PC-9 (cell line): Measurements from ENCODE around the gene FILIP1. TPM values are rescaled to one million over a fixed set of nuclear protein-coding genes. Genes with fewer than 3 reads are reported as not detected.

Experiments used
- BruUV-seq: library from RNA; stranded (reverse); fragments of 400-500 nt; replicated peaks from 2 replicates; lab custom pipeline; 2021; lab: Mats Ljungman, UMichigan
- CTCF ChIA-PET: fragments of 300-600 bp; sonication (Branson Sonifier 250); formaldehyde crosslinking; loops from one replicate; lab custom pipeline; 2022; ENCODE audit warnings: antibody characterized with exemption; lab: Charles Lee
- POLR2A ChIA-PET: fragments of 300-600 bp; sonication (Branson Sonifier 250); formaldehyde crosslinking; loops from one replicate; lab custom pipeline; 2022; ENCODE audit warnings: antibody characterized with exemption; ENCODE audit not compliant: unreplicated experiment; lab: Charles Lee
- DNase-seq, 2 experiments: peaks; one replicate each; pipeline versions ENCODE4 v3.0.0 to v3.0.0-alpha.2; 2015 to 2022; ENCODE audit warnings: mixed read lengths in 1 of 2
- H2AFZ ChIP-seq: fragments of 200-600 bp; sonication (generic); 2 replicates; pipeline ENCODE4 v1.8.1; 2017; ENCODE audit warnings: antibody characterized with exemption
- H3F3A ChIP-seq: fragments of 200-600 bp; sonication (generic); 2 replicates; pipeline ENCODE4 v1.8.1; 2017; ENCODE audit warnings: antibody characterized with exemption, mild to moderate bottlenecking, low read depth; ENCODE audit not compliant: insufficient read depth
- H3K27ac ChIP-seq: fragments of 200-600 bp; sonication (generic); 2 replicates; pipeline ENCODE4 v1.6.1; 2016; ENCODE audit warnings: mixed run types
- H3K27me3 ChIP-seq: fragments of 200-600 bp; sonication (generic); 2 replicates; pipeline ENCODE4 v1.6.1; 2016; ENCODE audit warnings: low read depth, mixed run types; ENCODE audit not compliant: insufficient read depth
- H3K36me3 ChIP-seq: fragments of 200-600 bp; sonication (generic); 2 replicates; pipeline ENCODE4 v1.6.1; 2016; ENCODE audit warnings: low read depth, mixed run types
- H3K4me1 ChIP-seq: fragments of 200-600 bp; sonication (generic); replicated peaks from 2 replicates; pipeline ENCODE4 v1.6.1; 2016; ENCODE audit warnings: mixed run types; ENCODE audit not compliant: insufficient read depth
- H3K4me2 ChIP-seq: fragments of 200-600 bp; sonication (generic); 2 replicates; pipeline ENCODE4 v1.6.1; 2017; ENCODE audit warnings: mixed run types
- H3K4me3 ChIP-seq: fragments of 200-600 bp; sonication (generic); 2 replicates; pipeline ENCODE4 v1.6.1; 2016; ENCODE audit warnings: mixed run types
- H3K79me2 ChIP-seq: fragments of 200-600 bp; sonication (generic); 2 replicates; pipeline ENCODE4 v1.6.1; 2017; ENCODE audit warnings: low read depth, mixed run types
- H3K9me2 ChIP-seq: fragments of 200-600 bp; sonication (generic); 2 replicates; pipeline ENCODE4 v1.8.1; 2017; ENCODE audit warnings: mild to moderate bottlenecking; ENCODE audit not compliant: insufficient read depth
- H3K9me3 ChIP-seq: fragments of 200-600 bp; sonication (generic); 2 replicates; pipeline ENCODE4 v1.8.1; 2016; ENCODE audit warnings: low read depth; ENCODE audit not compliant: insufficient read depth
- H4K20me1 ChIP-seq: fragments of 200-600 bp; sonication (generic); 2 replicates; pipeline ENCODE4 v1.8.1; 2017; ENCODE audit not compliant: insufficient read depth
- CTCF ChIP-seq: fragments of 200-600 bp; sonication (generic); conservative IDR thresholded peaks from 2 replicates; pipeline ENCODE4 v1.6.1; 2017; ENCODE audit warnings: mixed run types, antibody characterized with exemption, mild to moderate bottlenecking, moderate library complexity
- EZH2 ChIP-seq: fragments of 200-600 bp; sonication (generic); IDR thresholded peaks from 2 replicates; pipeline ENCODE4 v1.8.0; 2017; ENCODE audit warnings: antibody characterized with exemption, low read depth
- intact Hi-C: fragments of 100-400 bp; cut with micrococcal nuclease; formaldehyde crosslinking; loops from one replicate; pipeline ENCODE4 v1.10.0; 2022; ENCODE audit not compliant: unreplicated experiment
- total RNA-seq: library from RNA; stranded (reverse); gene quantifications from 2 replicates; pipeline ENCODE4 v1.2.3, GENCODE V29; 2021

The FILIP1 gene
- total RNA-seq, 1 experiment from 2014 or later = 0.15 TPM

GRCh38 chr6:75539136-75539535 lies 45.5 kb upstream of the FILIP1 start:
- POLR2A ChIA-PET = no interaction called here
- Histone ChIP-seq H3F3A (no peaks in the 10 kb centered on the region), H3K9me2 (no peaks in the 10 kb centered on the region), H3K4me1 (no peaks in the 10 kb centered on the region), H3K27ac (no peak overlapping the region), H3K27me3 (no peaks in the 10 kb centered on the region), H3K4me3 (no peak overlapping the region), H2AFZ (no peak overlapping the region), H3K36me3 (no peaks in the 10 kb centered on the region), H3K79me2 (no peaks in the 10 kb centered on the region), H3K4me2 (no peak overlapping the region), H3K9me3 (no peaks in the 10 kb centered on the region), H4K20me1 (no peaks in the 10 kb centered on the region)
- CTCF ChIA-PET = no interaction called here
- no TSS peak for BruUV-seq
- DNase-seq = no peak
- TF ChIP-seq EZH2 = no peak
- intact Hi-C loops = loop anchor here (10.0 kb wide), 1 partner anchor 1784 kb away; no protein-coding TSS in a partner anchor

- Histone ChIP-seq H4K20me1 (no peaks in the 10 kb centered on the region), H3K4me3 (no peak overlapping the region), H3K27ac (no peak overlapping the region), H3K4me1 (peaks cover 10% of the 10 kb centered on the region), H3F3A (no peaks in the 10 kb centered on the region), H2AFZ (no peak overlapping the region), H3K36me3 (no peaks in the 10 kb centered on the region), H3K4me2 (peak overlapping the region; percentile 32; the same call in 1 of the 2 replicates), H3K79me2 (no peaks in the 10 kb centered on the region), H3K9me3 (no peaks in the 10 kb centered on the region), H3K27me3 (no peaks in the 10 kb centered on the region), H3K9me2 (no peaks in the 10 kb centered on the region)
- peak; percentile 57 to 58 for DNase-seq
- no peak for TF ChIP-seq EZH2
- no peak for TF ChIP-seq CTCF
- ChIA-PET POLR2A (no interaction called here), CTCF (no interaction called here)
- BruUV-seq = no TSS peak
- intact Hi-C loops = loop anchor here (2.0 to 10.0 kb wide), 2 partner anchors 216 to 1778 kb away; partner anchors contain the start of gene MYO6
Measured at GRCh38 chr6:75532521-75532920, 38.9 kb upstream of the FILIP1 start.

GRCh38 chr6:75531174-75531573 lies 37.6 kb upstream of the FILIP1 start:
- Histone ChIP-seq H3K4me1 (peaks cover 10% of the 10 kb centered on the region), H3K9me3 (no peaks in the 10 kb centered on the region), H2AFZ (no peak overlapping the region), H4K20me1 (no peaks in the 10 kb centered on the region), H3K9me2 (no peaks in the 10 kb centered on the region), H3K27me3 (no peaks in the 10 kb centered on the region), H3F3A (no peaks in the 10 kb centered on the region), H3K4me3 (no peak overlapping the region), H3K79me2 (no peaks in the 10 kb centered on the region), H3K4me2 (no peak overlapping the region), H3K27ac (no peak overlapping the region), H3K36me3 (no peaks in the 10 kb centered on the region)
- ChIA-PET CTCF (no interaction called here), POLR2A (no interaction called here)
- TF ChIP-seq CTCF (no peak), EZH2 (no peak)
- no peak for DNase-seq
- no TSS peak for BruUV-seq
- intact Hi-C loops = loop anchor here (10.0 kb wide), 1 partner anchor 1776 kb away; no protein-coding TSS in a partner anchor

GRCh38 chr6:75530696-75531095 lies 37.1 kb upstream of the FILIP1 start:
- CTCF ChIA-PET = no interaction called here

More at GRCh38 chr6:75530696-75531095, 37.1 kb upstream of the FILIP1 start:
- H3K36me3 ChIP-seq = no peaks in the 10 kb centered on the region
- H4K20me1 ChIP-seq = no peaks in the 10 kb centered on the region
- H3K4me2 ChIP-seq = no peak overlapping the region
- intact Hi-C loops = loop anchor here (10.0 kb wide), 1 partner anchor 1776 kb away; no protein-coding TSS in a partner anchor
- H3K4me1 ChIP-seq = peaks cover 10% of the 10 kb centered on the region
- H3K79me2 ChIP-seq = no peaks in the 10 kb centered on the region
- no peak for DNase-seq
- no TSS peak for BruUV-seq
- H3K9me3 ChIP-seq = no peaks in the 10 kb centered on the region
- H3K27ac ChIP-seq = no peak overlapping the region
- no peak overlapping the region for H2AFZ ChIP-seq
- H3K27me3 ChIP-seq = no peaks in the 10 kb centered on the region
- no peaks in the 10 kb centered on the region for H3F3A ChIP-seq
- POLR2A ChIA-PET = no interaction called here
- H3K4me3 ChIP-seq = no peak overlapping the region
- H3K9me2 ChIP-seq = no peaks in the 10 kb centered on the region
- no peak for TF ChIP-seq EZH2
- TF ChIP-seq CTCF = no peak
